GM19372 (cell line): ENCODE measurements around the gene SEPSECS.
A peak's percentile ranks its signal among the peaks of the same experiment; 100 is the strongest.
"Not testable (repeated sequence)": the region's sequence is repeated elsewhere in the genome, so short reads cannot be mapped to it uniquely, and the experiment has no call there.

ENCODE experiments used
- ATAC-seq: cut with Tn5 transposase; IDR thresholded peaks from one replicate; pipeline ENCODE4 v1.9.1; 2021; ENCODE audit warnings: mild to moderate bottlenecking, low read depth, moderate library complexity; ENCODE audit not compliant: unreplicated experiment

SEPSECS gene

GRCh38 chr4:25089051-25089763 lies 71.0 kb downstream of the SEPSECS start:
- ATAC-seq: no peak

DNA sequence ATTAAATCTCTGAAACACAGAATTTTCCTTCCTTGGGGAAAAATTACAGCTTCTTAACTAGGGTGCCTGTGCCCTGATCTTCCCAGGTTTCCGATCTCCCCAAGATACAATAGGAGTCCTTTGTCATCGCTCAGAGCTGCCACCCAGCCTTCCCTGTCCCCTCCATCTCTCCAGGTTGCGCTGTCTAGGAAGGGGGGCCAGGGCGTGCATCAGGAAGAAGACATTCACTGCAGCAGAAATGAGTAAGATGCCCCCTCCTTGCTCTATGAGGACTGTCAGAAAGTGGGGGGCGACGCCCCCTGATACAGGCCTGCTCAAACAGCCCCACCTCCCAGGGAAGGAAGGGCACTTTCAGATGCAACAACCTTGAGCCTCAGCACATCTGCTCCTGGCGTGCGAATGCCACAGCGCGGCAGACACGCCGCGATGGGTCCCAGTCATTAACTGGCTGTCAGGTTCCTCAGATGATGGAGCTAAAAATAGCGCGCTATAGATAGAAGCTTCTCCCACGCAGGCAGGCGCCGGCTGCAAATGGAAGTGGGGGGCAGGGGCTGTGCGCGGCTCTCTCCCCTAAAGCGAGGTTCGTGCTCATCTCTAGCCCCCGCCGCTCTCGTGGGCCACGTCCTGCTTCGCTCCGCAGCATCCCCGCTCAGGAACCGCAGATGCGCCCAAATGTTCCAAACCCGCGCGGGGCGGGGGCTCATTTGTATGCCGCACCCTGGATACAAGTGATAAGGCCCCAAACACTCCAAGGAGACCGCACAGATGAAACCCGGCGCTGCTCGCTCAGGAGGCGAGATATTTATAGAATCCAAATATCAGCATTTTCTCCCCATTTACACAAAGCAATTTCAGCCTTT lies 71.9 kb downstream of the SEPSECS start:
- ATAC-seq: peak; percentile 41

DNA sequence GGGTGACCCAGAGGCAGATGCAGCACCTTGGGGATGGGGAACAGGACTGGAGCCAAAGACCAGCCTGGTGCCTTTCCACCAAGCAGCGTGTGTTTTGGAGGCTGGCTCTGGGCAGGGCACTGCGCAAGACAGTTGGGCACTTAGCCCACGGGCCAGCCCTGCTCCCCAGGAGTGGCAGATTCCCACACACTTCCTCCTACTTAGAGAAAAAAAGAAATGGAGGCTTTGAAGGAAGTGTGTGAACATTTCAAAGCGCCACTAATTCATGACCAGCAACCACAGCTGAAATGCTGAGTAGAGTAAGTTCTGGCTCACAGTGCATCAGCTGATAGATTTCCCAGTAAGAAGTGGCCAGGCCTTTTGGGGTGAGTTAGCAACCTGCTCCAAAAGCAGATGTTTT lies 74.6 kb downstream of the SEPSECS start:
- ATAC-seq: no peak

DNA sequence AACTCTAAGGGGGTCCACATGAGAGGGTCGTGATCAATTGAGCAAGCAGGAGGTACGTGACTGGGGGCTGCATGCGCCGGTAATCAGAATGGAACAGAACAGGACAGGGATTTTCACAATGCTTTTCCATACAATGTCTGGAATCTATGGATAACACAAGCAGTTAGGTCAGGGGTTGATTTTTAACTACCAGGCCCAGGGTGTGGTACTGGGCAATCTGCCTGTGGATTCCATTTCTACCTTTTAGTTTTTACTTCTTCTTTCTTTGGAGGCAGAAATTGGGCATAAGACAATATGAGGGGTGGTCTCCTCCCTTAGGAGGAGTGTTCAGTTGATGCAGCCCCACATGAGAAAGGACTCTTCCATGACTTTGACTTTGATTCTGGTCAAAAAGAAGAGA lies 76.8 kb downstream of the SEPSECS start:
- ATAC-seq: not testable (repeated sequence)

DNA sequence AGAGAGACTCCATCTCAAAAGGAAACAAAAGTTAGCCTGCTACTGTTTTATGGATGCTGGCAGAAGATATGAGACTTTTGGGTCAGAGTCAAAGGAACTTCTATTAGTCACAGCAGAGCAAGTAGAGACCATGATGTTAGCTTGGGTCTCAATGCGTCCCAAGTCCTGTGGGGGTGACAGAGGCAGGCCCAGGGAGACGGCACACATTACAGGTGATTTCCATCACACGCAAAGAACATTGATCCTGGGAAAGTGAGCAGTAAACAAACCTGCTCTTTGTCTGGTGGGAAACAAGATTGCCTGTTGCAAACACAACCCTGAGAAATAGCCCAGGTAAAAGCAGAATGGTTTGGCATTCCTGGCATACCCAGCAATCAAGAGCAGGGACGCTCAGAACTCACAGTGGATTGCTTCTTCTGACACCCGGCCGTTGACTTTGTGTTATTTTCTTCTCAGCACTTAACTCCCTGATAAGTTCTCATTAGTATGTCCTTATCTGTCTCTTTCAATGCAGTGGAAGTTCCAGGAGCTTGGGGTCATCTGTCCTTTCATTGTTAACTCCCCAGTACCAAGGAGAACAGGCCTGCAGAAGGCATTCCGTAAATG lies 78.3 kb downstream of the SEPSECS start:
- ATAC-seq: no peak

DNA sequence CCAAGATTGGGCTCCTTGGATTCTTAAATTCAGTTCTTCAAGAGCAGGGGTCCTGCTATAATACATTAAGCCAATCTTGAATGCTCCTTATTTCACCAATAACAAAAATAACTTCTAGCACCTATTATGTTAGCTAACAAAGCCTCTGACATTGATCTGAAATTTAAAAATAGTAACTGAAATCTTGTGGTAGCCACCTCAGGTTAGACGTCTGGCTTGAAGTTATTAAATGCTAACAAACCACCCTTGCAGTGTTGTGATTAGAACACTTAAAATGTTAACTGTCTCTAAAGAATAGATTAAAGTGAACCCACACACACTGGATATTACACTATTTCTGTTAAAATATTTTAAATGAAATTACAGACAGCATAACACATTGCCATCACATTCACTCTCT lies 79.7 kb downstream of the SEPSECS start:
- no peak for ATAC-seq

- no peak for ATAC-seq
Measured at GRCh38 chr4:25078523-25078922, 81.7 kb downstream of the SEPSECS start.

- no peak for ATAC-seq
Measured at GRCh38 chr4:25076625-25077398, 83.4 kb downstream of the SEPSECS start.

DNA sequence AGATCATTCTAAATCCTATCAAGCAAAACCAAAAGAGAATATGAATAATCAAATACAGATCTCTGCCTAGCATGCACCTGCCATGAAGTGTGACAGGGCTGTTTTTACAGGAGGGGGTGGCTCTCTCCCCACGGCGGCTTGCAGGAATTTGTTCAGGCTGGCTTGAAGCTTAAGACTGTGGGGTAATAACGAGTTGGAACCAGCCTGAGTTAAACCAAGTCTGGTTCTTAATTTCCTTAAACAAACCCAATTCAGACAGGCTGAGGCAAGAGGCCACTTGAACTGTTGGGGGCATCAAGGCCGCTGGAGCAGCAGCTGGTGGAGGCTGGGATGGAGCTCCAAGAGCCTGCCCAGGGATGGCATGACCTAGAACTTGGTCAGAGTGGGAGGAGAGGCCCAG lies 84.4 kb downstream of the SEPSECS start:
- no peak for ATAC-seq

GRCh38 chr4:25075129-25075528 lies 85.1 kb downstream of the SEPSECS start:
- ATAC-seq: no peak

- ATAC-seq: no peak
Measured at GRCh38 chr4:25070545-25070944, 89.7 kb downstream of the SEPSECS start.
